Activated CD4-positive, CD25-positive, alpha-beta regulatory T cell (primary cell): Measurements from ENCODE around the gene SLC7A6OS.

ENCODE experiments used
- DNase-seq, 4 experiments: peaks; one replicate each; lab custom pipeline; 2025; lab: John Stamatoyannopoulos, UW

SLC7A6OS gene

DNA sequence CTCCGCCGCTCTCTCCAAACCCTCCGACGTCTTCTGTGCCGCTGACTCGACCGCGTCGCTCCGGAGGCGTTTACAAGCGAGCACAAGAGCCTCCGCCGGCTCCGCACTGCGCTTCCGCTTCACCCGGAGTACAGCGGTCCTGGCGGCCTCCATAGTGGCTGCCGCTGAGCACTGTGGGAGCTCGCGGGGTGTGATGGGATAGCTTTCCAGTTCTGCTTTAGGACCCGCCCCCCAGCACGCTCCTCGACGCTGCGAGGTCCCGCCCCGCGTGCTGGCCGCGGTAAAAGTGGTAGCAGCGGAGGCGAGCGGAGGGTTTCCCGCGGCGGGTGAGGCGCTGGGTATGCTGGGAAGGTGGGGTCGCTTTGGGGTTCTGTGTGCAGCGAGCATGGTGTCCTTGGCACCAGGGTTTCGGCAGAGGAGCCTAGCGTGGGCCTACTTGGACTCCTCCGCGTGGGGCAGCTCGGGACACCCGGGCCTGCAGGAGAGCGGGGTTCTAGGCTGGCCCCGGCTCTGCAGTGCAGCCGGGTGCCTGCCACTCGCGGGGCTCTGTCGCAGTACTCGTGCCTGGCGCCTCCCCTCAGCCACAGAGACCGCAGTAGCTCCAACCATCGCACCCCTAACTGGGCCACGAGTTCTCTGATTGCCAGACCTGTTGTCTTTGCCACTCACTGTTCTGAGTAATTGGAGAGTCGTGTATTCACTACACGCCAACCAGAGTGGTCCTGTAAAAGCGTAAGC, at the start of gene SLC7A6OS, which contains the start of gene PRMT7:
Gene SLC7A6OS (minus strand): TSS at position 173 of the 738 bp plus-strand sequence. CDS start 20 bp downstream, at position 153.
Gene PRMT7 (plus strand): TSS at position 246 of the 738 bp plus-strand sequence. CDS start 4,961 bp downstream, outside the sequence.
- DNase-seq, result peak; percentile 71 to 89 (median 84)

DNA sequence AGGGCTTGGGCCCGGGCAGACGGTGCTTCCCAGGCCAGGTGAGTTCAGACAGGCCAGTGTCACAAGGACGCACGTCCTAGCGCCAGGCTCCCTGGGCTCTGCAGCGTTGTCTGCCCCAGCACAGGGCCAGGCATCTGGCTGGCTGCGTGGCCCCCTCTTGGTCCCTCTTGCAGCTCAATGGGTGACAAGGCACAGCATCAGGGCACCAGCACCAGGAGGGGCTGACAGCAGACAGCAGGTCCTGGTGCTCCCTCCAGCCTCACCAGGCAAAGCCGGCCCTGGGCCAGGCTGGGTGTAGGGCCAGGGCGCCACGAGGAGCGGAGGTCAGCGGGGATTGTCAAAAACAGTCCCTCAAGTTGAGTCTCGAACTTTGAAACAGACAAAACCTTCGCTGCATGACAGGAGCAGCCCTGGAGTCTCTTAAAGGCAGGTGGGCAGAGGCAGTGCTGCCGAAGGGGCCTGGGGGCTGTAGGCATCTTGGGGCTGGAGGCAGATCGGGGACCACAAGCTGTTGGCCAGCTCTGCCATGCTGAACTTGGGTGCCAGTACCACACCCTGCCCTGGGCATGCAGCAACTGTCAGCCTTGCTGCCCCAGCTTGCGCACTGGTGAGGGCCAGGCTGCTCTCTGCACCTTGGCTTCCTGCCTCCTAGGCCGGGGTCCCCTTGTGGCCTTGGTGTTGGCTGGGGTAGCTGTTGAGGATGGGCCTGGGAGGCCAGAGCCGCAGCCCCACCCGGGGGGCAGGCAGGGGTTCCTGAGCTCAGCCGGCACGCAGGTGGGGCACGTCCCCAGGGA, 48.8 kb upstream of the SLC7A6OS start:
- DNase-seq, result no peak

DNA sequence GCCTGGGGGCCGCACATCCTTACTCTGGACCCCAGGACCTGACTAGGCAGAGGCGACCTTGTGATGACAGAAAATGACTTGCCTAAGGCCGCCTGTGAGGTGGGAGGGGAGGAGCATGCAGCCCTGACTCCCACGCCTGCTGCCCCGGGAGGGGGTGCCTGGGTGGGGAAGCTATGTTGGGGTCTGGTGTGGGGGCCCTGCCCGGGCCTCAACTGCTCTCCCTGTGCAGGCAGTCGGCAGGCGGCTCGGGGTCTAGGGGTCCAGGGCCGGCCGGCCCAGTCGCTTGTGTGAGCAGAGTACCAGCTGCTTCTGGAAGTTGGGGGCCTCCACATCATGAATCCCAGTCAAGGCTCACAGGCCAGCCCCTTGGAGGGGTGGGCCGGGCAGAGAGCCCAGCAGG, 48.2 kb upstream of the SLC7A6OS start:
- DNase-seq, result no peak

DNA sequence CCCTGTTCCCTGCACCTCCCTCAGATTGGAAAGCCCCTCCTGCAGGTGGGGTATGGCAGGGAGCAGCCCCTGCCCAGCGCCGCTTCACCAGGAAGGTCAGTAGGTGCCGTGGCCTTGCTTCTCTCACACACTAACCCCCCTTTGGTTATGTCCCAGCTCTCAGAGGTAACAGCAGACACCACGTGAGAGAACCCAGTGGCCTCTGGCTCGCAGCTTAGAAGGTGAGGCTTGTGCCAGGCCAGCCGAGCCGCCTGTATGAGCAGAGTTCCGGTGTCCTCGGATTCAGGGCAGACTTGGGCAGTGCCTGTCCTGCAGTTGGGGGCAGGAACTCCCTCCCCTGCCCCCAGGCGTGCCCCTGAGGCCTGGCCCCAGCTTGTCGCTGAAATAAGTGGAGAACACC, 47.2 kb upstream of the SLC7A6OS start:
- no peak for DNase-seq

DNA sequence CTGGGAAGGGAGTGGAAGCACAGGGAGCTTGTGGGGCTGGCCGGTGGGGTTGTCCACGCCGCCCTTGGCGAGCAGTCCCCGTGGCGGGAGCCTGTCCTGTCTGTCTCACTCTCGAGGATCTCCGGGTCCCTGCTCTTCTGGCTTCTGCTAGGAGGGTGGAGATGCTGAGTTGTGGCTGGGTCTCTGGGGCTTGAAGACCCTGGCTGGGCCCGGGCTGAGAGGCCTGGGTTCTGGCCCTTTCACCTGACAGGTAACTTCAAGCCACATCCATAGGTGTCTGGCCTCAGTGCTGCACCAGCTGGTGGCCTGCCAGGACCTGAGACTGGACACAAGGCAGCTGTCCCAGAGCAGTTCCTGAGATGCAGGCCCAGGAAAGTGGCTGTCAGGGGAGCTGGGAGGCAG, 46.8 kb upstream of the SLC7A6OS start:
- no peak for DNase-seq

DNA sequence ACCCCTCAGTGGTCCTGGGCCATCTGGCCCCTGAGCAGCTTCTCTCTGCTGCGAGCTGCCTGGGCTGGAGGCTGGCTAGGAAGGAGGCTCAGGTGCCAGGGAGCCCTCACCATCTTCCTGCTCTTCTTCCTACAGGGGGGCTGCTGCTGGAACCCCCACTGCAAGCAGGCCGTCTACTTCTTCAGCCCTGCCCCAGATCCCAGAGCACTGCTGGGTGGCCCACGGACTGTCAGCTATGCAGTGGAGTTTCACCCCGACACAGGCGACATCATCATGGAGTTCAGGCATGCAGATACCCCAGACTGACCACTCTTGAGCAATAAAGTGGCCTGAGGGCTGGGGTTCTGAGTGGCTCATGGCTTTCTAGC, 46.2 kb upstream of the SLC7A6OS start:
- DNase-seq, result no peak

DNA sequence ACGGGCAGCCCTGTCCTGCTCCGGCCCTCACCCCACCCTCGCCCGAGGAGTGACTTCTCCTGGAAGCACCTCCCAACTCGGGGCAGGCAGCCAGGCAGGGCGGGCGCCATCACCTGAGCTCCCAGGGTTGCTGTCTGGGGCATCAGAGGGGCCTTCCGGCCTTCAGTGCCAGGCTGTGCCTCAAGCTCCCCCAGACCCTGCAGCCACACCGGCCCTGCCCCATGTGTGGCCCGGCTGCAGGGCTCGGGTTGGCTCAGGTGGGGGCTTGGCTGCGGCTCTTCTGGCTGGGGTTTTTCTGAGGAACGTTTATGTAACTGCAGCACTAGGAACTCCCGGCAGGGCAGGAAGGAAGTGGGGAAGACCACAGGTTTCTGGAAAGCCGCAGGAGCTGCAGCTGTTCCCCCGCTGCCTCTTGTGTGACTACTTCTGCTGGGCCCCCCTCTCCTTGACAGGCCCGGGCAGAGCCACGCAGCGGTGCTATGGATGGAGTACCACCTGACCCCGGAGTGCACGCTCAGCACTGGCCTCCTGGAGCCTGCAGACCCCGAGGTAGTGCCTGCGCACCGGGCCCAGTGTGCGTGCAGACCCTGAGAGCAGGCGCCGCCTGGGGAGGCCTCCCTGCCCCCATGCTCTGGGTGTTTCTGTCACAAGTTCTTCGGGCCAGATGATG, 45.6 kb upstream of the SLC7A6OS start:
- peak in 3 of 4 experiments; percentile 26 to 51 (median 36) for DNase-seq

DNA sequence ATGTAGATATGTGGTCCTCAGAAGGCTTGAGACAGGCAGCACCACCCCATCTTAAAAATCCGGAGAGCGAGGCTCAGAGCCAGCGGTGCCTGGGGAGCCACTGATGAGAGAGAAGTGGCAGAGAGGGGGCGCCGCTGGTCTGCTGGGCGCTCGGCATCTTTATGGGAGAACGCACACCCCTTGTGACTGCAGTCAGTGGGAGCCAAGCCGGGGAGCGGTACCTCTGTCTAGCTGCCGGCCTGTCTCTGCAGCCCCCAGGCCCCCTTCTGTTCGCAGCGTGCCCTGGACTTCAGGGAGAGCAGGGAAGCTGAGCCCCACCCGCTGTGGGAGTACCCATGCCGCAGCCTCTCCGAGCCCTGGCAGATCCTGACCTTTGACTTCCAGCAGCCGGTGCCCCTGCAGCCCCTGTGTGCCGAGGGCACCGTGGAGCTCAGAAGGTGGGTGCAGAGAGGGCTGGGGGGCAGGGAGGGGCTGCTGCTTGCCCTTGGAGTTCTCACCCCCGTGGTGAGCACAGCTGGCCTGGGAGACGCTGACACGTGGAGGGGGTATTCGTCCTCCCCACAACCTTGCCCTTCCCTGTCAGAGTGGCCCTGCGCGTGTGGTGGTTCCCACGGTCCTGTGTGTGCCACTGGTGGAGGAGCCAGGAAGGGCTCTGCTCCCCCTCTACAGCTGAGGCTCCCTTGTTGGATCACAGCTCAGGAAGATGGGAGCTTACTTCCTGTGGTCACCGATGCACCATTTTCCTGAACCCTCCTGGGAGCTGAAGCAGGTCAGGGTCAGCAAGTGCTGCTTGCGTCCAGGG, 44.9 kb upstream of the SLC7A6OS start:
- DNase-seq, result no peak

DNA sequence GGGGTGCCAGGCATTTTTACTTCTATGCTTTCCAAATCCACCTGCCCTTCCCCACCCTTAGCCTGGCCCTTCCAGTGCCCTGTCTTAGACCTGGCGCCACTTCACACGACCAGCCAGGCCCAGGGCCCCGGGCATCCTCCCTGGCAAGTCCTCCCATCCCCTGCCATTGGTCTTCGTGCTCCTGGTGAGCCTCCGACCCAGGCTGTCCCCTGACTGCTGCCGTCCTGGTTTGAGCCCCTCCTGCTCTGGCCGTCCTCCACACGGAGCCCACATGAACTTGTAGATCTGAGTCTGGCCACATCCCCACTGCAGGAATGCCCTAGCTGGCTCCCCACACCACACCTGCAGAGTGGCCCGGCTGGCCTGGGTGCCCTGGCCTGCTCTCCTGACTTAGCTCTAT, 44.1 kb upstream of the SLC7A6OS start:
- no peak for DNase-seq

DNA sequence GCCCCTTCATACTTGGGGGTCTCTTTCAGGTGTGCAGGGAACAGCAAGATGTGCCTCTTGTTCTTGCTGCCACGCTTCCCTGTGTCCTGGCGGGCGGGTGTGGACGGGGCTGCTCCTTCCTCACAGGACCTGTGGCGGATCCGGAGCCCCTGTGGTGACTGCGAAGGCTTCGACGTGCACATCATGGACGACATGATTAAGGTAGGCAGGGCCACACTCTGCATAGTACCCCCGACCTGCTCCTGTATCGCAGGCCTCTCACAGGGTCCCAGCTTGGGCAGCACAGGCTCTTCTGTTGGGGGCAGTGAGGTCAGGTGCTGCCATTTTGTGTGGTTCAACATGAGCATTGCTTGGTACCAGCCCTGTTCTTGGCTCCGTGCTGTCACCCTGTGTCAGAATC, 42.6 kb upstream of the SLC7A6OS start:
- no peak for DNase-seq

DNA sequence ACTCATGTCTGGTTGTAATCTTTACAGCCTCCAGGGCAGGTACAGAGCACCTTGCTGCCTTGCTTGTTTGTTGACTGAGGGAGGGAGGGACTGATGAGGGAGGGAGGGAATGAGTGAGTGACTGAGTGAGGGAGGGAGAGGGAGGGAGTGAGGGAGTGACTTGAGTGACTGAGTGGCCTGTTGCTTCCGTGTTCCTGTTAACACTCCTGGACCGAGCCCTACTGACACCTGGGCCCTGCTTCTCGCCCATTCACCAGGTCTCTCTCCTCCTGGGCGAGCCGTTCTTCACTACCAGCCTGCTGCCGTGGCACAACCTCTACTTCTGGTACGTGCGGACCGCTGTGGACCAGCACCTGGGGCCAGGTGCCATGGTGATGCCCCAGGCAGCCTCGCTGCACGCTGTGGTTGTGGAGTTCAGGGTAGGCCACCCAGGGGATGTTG, 41.3 kb upstream of the SLC7A6OS start:
- DNase-seq, result no peak

DNA sequence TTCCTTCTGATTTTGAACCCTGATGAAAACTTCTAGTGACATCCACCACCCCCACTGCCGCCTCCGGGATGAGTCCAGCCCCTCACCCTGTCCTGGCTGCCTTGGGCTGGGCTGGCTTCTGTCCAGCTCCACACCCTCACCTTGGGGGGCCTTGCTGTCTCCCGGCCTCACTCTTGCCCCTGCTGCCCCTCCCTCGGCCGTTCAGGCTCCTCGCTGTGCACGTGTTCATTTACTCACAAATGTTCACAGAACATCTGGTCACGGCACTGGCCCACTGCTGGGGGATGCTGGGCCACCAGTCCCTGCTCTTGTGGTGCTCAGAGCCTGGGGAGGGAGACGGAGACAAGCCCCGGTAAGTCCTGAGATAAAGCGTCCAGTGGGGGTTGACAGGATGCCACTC, 40.7 kb upstream of the SLC7A6OS start:
- DNase-seq, result no peak

DNA sequence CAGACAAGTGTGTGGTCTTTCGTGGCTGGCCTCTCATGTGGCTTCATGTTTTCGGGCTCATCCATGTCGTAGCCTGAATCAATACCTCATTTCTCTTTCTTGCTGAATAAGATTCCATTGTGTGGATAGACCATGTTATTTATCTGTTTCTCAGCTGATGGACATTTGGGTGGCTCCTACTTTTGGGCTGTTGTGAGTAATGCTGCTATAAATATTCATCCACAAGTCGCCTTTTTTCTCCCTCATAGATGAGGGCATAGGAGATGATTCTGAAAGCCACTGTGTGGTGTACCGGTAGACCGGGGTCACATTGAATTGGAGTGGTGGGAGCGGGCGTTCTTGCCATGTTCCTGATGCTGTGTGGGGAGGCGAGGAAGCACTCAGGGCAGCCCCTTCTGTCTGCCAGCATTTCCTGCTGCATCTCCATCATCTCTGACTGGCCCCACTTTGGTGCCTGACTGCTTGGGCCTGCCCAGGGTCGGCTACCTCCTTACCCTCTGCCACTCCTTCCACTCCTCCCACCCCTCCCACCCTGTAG, 40.1 kb upstream of the SLC7A6OS start:
- no peak for DNase-seq

DNA sequence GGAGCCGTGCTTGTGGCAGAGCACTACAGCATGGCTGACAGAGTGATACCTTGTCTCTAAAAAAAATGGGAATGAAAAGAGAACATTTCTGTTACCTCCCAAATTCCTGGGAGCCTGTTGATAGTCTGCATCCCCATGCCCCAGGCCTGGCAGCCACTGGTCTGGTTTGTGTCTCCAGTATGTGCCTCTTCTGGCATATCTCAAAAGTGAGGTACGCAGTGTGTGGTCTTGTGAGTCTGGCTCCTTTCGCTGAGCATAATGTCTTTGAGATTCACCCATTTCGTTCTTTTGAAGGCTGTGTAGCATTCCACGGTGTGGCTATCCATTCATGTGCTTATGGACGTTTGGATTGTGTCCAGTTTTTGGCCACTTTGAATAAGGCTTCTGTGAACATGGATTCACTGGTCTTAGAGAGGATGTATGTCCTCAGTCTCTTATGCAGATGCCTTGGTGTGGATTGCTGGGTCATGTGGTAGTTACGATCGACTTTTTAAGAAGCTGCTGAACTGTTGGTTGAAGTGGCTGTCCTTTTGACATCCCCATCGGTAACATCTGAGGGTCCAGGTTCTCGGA, 39.2 kb upstream of the SLC7A6OS start:
- DNase-seq, result no peak

DNA sequence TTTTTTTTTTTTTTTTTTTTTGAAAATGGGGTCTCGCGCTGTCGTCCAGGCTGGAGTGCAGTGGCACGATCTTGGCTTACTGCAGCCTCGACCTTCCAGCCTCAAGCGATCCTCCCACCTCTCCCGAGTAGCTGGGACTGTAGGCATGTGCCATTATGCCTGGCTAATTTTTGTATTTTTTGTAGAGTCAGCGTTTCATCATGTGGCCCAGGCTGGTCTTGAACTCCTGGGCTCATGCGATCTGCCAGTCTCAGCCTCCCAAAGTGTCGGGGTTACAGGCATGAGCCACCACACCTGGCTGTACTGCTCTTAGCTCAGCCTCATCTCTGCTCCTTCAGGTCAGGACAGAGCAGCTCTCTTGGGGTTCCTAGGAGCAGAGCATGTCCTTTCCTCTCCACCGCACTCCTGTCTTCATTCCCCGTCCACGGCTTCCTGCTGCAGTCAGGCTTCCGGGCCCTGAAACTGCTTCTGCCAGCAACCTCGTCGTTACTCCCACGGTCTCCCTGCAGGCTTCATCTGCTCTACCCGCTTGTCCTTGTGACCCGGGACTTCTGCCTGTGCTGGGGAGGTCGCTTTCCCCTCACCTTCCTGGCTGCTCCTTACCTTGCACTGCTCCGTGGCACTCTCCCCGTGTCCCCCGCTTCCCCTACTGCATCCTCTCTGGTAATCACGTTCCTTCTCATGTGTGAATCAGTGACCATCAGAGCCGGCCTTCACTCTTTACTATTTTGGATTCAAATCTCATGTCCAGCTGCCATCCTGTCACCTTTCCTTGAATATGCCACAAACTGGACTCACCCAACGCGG, 38.1 kb upstream of the SLC7A6OS start:
- DNase-seq, result no peak

DNA sequence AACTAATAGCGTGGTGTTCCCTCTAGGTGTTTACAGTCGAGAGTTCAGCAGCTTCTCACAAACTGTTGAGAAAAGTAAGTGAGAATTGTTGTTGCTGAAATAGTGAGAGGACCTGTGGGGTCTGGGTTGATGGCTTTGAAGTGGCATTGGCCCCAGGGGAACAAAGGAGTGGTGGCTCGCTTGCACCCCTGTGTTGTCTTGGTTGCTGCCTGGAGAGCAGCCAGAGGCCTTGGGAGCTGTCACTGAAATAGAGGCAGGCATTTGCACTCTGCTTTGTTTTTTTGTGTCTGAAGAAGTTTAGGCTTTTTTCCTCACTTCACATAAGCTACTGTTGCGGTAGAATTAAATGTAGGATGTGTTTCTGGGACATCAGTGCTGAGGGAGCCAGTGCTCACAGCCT, 36.9 kb upstream of the SLC7A6OS start:
- no peak for DNase-seq

DNA sequence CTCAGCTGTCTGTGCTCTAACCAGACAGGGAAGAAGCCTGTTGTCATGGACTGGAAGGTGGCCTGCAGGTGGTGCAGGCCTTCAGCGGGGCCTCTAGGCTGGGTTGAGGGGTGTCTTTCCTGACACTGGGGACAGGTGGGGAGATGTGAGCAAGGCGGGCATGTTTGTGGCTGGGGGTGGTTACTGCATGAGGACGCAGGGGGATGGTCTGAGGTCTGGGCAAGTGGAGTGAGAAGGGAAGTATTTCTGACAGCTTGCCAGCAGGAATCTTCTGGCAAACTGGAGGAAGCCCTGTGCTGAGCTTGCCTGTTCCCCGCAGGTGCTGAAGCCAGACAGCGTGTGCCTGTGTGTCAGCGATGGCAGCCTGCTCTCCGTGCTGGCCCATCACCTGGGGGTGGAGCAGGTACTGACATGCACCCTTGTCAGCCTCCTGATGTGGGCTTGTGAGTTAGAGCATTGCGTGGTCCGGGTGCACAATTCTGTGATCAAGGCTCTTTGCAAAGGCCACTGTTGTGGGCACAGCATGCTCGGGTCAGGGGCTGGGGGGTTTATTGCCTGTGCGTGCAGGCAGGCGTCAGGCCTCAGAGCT, 36.2 kb upstream of the SLC7A6OS start:
- DNase-seq, result no peak

DNA sequence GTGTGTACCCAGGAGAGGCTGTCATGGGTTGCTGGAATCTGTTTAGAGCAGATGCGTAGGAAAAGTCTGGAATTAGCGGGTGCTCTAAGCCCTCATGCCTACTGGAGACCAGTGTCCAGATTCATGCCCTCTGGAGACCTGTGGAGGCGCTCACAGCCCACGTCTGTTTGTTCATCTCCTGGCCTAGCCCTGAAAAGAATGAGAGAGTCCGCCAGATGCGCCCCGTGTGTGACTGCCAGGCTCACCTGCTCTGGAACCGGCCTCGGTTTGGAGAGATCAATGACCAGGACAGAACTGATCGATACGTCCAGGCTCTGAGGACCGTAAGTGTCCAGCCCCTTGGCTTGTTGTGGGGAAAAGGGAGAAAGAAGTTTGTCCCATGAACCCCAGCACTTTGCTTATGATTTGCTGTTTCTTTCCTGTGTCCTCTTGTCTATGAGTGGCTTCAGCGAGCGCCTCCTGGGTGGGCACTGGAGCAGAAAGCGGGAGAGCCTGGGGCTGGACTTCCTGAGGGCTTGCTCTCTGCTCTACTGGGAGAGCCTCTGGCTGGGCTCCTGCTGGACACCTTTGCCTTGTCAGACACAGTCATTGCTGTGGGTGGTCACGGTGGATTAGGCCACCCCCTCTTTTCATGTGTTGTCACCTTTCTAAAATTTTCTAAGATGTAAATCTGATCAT, 35.4 kb upstream of the SLC7A6OS start:
- no peak for DNase-seq

DNA sequence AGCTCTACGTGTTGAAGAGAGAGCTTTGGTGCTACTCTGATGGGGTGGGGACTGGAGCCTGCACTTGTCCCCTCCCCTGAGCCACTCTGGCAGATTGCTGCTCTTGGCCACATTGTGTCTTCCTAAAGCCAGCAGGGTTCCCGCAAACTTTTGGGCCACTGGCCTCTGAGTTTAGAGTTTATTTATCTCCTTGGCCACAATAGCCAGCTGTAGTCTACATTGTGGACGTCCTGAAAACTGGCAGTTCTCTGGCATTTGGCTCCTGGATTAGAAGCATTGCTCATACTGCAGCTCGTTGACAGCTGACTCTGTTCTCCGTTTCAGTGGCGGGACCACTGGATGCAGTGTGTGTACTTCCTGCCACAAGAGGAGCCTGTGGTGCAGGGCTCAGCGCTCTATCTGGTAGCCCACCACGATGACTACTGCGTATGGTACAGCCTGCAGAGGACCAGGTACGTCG, 34.6 kb upstream of the SLC7A6OS start:
- DNase-seq, result no peak
